HFFc6 (cell line): ENCODE data around the gene DHRS4L2. TPM values are rescaled to one million over a fixed set of nuclear protein-coding genes. Genes with fewer than 3 reads are reported as not detected.
"Not testable (repeated sequence)": the region's sequence is repeated elsewhere in the genome, so short reads cannot be mapped to it uniquely, and the experiment has no call there.

ENCODE experiments used
- DNase-seq: peaks from one replicate; pipeline ENCODE4 v3.0.0-alpha.2; 2018
- H3K27ac Mint-ChIP-seq: 2 replicates; pipeline ENCODE4 v1.8.0; 2020; ENCODE audit warnings: mild to moderate bottlenecking, mixed read lengths
- H3K27me3 Mint-ChIP-seq: 2 replicates; pipeline ENCODE4 v1.8.0; 2021; ENCODE audit warnings: mild to moderate bottlenecking, moderate library complexity, mixed read lengths; ENCODE audit not compliant: insufficient read depth
- H3K36me3 Mint-ChIP-seq: 2 replicates; pipeline ENCODE4 v1.8.0; 2021; ENCODE audit warnings: low read depth, mixed read lengths
- H3K4me1 Mint-ChIP-seq: 2 replicates; pipeline ENCODE4 v1.8.0; 2020; ENCODE audit warnings: low read depth, mixed read lengths
- H3K4me3 Mint-ChIP-seq: 2 replicates; pipeline ENCODE4 v1.8.0; 2020; ENCODE audit warnings: mild to moderate bottlenecking, moderate library complexity, mixed read lengths
- H3K9me3 Mint-ChIP-seq: 2 replicates; pipeline ENCODE4 v1.8.0; 2020; ENCODE audit warnings: mild to moderate bottlenecking, mixed read lengths
- total RNA-seq, 6 experiments: library from RNA; stranded (reverse); fragmentation: NEBNext Ultra II Directional; extraction: Animal tissue kit (Norgen Biotek cat#: 25700); gene quantifications; 2 replicates in 1 of 6; 3 replicates in 5 of 6; pipeline ENCODE4 v1.2.3, GENCODE V29; 2021
- TF ChIP-seq, protein P1 (sequence below): fragments of 200-600 bp; sonication (generic); IDR thresholded peaks from 2 replicates; pipeline ENCODE4 v1.5.0; 2021; ENCODE audit warnings: antibody characterized with exemption, mild to moderate bottlenecking

DHRS4L2 gene
- total RNA-seq, 6 experiments from 2014 or later: 18.8 to 25.4 (median 23.5) TPM

GRCh38 chr14:24011051-24011450 lies 22.3 kb downstream of the DHRS4L2 start:
- DNase-seq: no peak
- H3K36me3 Mint-ChIP-seq: no peaks in the 10 kb centered on the region; the same call in 1 of the 2 replicates
- H3K27ac Mint-ChIP-seq: no peak overlapping the region
- peaks cover 1% of the 10 kb centered on the region; the same call in 1 of the 2 replicates for H3K27me3 Mint-ChIP-seq
- peaks cover 9% of the 10 kb centered on the region for H3K4me1 Mint-ChIP-seq
- TF ChIP-seq, protein P1, sequence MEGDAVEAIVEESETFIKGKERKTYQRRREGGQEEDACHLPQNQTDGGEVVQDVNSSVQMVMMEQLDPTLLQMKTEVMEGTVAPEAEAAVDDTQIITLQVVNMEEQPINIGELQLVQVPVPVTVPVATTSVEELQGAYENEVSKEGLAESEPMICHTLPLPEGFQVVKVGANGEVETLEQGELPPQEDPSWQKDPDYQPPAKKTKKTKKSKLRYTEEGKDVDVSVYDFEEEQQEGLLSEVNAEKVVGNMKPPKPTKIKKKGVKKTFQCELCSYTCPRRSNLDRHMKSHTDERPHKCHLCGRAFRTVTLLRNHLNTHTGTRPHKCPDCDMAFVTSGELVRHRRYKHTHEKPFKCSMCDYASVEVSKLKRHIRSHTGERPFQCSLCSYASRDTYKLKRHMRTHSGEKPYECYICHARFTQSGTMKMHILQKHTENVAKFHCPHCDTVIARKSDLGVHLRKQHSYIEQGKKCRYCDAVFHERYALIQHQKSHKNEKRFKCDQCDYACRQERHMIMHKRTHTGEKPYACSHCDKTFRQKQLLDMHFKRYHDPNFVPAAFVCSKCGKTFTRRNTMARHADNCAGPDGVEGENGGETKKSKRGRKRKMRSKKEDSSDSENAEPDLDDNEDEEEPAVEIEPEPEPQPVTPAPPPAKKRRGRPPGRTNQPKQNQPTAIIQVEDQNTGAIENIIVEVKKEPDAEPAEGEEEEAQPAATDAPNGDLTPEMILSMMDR: no peak
- no peaks in the 10 kb centered on the region for H3K9me3 Mint-ChIP-seq
- no peak overlapping the region for H3K4me3 Mint-ChIP-seq

GRCh38 chr14:24012726-24013273 lies 24.1 kb downstream of the DHRS4L2 start:
- not testable (repeated sequence) for DNase-seq, H3K27me3 Mint-ChIP-seq, H3K4me3 Mint-ChIP-seq, H3K36me3 Mint-ChIP-seq, H3K27ac Mint-ChIP-seq, H3K9me3 Mint-ChIP-seq, H3K4me1 Mint-ChIP-seq

GRCh38 chr14:24013654-24014514 lies 25.2 kb downstream of the DHRS4L2 start:
- H3K27ac Mint-ChIP-seq: no peak overlapping the region
- peak; percentile 57 for DNase-seq
- peaks cover 9% of the 10 kb centered on the region for H3K4me1 Mint-ChIP-seq
- no peak overlapping the region for H3K4me3 Mint-ChIP-seq
- no peaks in the 10 kb centered on the region for H3K9me3 Mint-ChIP-seq
- peaks cover 7% of the 10 kb centered on the region for H3K27me3 Mint-ChIP-seq
- TF ChIP-seq, protein P1: peak; percentile 97
- H3K36me3 Mint-ChIP-seq: no peaks in the 10 kb centered on the region; the same call in 1 of the 2 replicates

DNA sequence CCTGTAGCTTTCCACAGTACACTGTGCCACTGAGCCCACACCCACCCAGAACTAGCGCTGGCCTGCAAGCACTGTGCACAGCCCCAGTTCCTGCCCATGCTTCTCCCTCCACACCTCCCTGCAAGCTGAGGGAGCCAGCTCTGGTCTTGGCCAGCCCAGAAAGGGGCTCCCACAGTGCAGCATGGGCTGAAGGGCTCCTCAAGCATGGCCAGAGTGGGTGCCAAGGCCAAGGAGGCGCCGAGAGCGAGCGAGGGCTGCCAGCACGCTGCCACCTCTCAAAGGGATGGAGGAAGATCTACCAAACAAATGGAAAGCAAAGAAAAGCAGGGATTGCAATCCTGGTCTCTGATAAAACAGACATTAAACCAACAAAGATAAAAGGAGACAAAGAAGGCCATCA lies 27.0 kb downstream of the DHRS4L2 start:
- not testable (repeated sequence) for H3K27ac Mint-ChIP-seq, H3K36me3 Mint-ChIP-seq, H3K27me3 Mint-ChIP-seq, H3K4me1 Mint-ChIP-seq, H3K4me3 Mint-ChIP-seq, H3K9me3 Mint-ChIP-seq, DNase-seq

DNA sequence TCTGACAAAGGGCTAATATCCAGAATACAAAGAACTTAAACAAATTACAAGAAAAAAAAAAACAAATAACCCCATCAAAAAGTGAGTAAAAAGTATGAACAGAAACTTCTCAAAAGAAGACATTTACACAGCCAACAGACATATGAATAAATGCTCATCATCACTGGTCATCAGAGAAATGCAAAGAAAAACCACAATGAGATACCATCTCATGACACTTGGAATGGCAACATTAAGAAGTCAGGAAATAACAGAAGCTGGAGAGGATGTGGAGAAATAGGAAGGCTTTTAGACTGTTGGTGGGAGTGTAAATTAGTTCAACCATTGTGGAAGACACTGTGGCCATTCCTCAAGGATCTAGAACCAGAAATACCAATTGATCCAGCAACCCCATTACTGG lies 30.2 kb downstream of the DHRS4L2 start:
- not testable (repeated sequence) for H3K27ac Mint-ChIP-seq, DNase-seq, H3K4me3 Mint-ChIP-seq, H3K4me1 Mint-ChIP-seq, H3K36me3 Mint-ChIP-seq, H3K9me3 Mint-ChIP-seq
- H3K27me3 Mint-ChIP-seq: peaks cover 12% of the 10 kb centered on the region

- not testable (repeated sequence) for H3K36me3 Mint-ChIP-seq, H3K4me3 Mint-ChIP-seq, DNase-seq, H3K9me3 Mint-ChIP-seq, H3K27ac Mint-ChIP-seq, H3K4me1 Mint-ChIP-seq
- TF ChIP-seq, protein P1: peak; percentile 46
- H3K27me3 Mint-ChIP-seq: peaks cover 19% of the 10 kb centered on the region
Measured at GRCh38 chr14:24019944-24020343, 31.2 kb downstream of the DHRS4L2 start.

GRCh38 chr14:24020520-24020919 lies 31.8 kb downstream of the DHRS4L2 start:
- H3K4me3 Mint-ChIP-seq, DNase-seq, H3K36me3 Mint-ChIP-seq, H3K27ac Mint-ChIP-seq, H3K4me1 Mint-ChIP-seq, H3K9me3 Mint-ChIP-seq: not testable (repeated sequence)
- H3K27me3 Mint-ChIP-seq: peaks cover 19% of the 10 kb centered on the region

DNA sequence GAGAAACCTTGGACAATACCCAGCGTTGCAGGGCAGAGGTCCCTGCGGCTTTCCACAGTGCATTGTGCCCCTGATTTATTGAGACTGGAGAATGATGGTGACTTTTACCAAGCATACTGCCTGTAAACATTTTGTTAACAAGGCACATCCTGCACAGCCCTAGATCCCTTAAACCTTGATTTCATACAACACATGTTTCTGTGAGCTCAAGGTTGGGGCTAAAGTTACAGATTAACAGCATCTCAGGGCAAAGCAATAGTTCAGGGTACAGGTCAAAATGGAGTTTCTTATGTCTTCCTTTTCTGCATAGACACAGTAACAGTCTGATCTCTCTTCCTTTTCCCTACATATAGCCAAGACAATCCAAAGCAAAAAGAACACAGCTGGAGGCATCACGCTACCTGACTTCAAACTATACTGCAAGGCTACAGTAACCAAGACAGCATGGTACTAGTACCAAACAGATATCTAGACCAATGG lies 36.2 kb downstream of the DHRS4L2 start:
- peaks cover 34% of the 10 kb centered on the region for H3K27me3 Mint-ChIP-seq
- H3K36me3 Mint-ChIP-seq, H3K27ac Mint-ChIP-seq, H3K9me3 Mint-ChIP-seq, DNase-seq, H3K4me1 Mint-ChIP-seq, H3K4me3 Mint-ChIP-seq: not testable (repeated sequence)

DNA sequence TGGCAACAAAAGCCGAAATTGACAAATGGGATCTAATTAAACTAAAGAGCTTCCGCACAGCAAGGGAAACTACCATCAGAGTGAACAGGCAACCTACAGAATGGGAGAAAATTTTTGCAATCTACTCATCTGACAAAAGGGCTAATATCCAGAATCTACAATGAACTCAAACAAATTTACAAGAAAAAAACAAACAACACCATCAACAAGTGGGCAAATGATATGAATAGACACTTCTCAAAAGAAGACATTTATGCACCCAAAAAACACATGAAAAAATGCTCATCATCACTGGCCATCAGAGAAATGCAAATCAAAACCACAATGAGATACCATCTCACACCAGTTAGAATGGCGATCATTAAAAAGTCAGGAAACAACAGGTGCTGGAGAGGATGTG lies 41.0 kb downstream of the DHRS4L2 start:
- H3K36me3 Mint-ChIP-seq, DNase-seq, H3K4me1 Mint-ChIP-seq, H3K4me3 Mint-ChIP-seq, H3K27ac Mint-ChIP-seq: not testable (repeated sequence)
- Mint-ChIP-seq H3K27me3 (peaks cover 24% of the 10 kb centered on the region), H3K9me3 (peaks cover 26% of the 10 kb centered on the region)

DNA sequence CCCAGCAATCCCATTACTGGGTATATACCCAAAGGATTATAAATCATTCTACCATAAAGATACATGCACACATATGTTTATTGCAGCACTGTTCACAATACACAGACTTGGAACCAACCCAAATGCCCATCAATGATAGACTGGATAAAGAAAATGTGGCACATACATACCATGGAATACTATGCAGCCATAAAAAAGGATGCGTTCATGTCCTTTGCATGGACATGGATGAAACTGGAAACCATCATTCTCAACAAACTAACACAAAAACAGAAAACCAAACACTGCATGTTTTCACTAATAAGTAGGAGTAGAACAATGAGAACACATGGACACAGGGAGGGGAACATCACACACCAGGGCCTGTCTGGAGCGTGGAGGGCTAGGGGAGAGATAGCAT lies 42.6 kb downstream of the DHRS4L2 start:
- Mint-ChIP-seq H3K9me3 (peaks cover 26% of the 10 kb centered on the region), H3K27me3 (peaks cover 18% of the 10 kb centered on the region; the same call in 1 of the 2 replicates)
- not testable (repeated sequence) for H3K27ac Mint-ChIP-seq, H3K4me3 Mint-ChIP-seq, H3K36me3 Mint-ChIP-seq, H3K4me1 Mint-ChIP-seq, DNase-seq
